ENCODE data around the gene FSTL5. TPM values are rescaled to one million over a fixed set of nuclear protein-coding genes. Genes with fewer than 3 reads are reported as not detected.
A peak's percentile ranks its signal among the peaks of the same experiment; 100 is the strongest.

The FSTL5 gene
- total RNA-seq, 4 donors from 2014 or later, result 0.33 to 1.1 TPM; not detected in 2

DNA sequence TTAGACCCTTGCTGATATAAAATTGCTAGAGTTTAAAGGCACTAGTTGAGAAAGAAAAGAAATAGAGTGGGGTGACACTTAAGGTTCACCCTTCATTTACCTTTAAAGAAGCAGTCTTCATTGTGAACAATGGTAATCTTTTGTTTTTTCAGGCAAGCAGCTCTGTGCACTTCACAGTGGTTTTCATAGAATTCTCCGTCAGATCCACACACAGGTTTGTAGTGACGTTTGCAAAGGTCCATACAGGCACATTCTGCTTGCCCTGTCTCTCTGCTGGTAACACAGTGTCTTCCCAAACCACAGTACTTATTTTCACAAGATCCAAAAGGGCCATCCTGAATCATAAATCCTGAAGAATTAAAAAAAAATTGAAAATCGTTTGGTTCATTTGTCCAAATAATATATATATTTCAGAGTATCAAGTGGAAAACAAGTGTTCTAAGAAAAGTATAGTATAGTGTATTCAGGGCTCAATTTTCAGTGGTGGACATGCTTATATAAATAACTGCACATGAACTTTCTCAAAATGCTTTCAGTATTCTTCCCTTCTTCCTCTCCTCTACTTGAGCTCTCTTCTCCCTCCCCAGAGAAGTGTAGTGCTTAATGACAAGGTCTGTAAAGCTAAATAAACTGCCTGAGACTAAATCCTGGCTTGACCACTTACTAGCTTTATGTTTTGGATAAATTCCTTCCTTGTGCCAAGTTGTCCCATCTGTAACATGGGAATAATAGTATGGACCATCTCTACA lies 243.3 kb downstream of the FSTL5 start:
- Histone ChIP-seq H3K4me1 (peaks cover 0 to 9% of the 10 kb centered on the region in 2 donors), H3K36me3 (no peaks in the 10 kb centered on the region), H3K9me3 (no peaks in the 10 kb centered on the region), H3K27ac (peak overlapping the region in 1 of 3 donors; percentile 16), H3K4me3 (replicated peaks in 1 of 3) (no peak overlapping the region), H3K27me3 (no peaks in the 10 kb centered on the region)
- no peak for DNase-seq
- intact Hi-C loops (cut with DNase I), result no loop called here
- 25 to 33% methylated on average over 3 of the region's 3 CpGs for WGBS, 2 donors
- no peak for TF ChIP-seq POLR2A (IDR thresholded peaks at IDR 0.05)
- TF ChIP-seq, protein P1, sequence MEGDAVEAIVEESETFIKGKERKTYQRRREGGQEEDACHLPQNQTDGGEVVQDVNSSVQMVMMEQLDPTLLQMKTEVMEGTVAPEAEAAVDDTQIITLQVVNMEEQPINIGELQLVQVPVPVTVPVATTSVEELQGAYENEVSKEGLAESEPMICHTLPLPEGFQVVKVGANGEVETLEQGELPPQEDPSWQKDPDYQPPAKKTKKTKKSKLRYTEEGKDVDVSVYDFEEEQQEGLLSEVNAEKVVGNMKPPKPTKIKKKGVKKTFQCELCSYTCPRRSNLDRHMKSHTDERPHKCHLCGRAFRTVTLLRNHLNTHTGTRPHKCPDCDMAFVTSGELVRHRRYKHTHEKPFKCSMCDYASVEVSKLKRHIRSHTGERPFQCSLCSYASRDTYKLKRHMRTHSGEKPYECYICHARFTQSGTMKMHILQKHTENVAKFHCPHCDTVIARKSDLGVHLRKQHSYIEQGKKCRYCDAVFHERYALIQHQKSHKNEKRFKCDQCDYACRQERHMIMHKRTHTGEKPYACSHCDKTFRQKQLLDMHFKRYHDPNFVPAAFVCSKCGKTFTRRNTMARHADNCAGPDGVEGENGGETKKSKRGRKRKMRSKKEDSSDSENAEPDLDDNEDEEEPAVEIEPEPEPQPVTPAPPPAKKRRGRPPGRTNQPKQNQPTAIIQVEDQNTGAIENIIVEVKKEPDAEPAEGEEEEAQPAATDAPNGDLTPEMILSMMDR (IDR thresholded peaks at IDR 0.05), result no peak

DNA sequence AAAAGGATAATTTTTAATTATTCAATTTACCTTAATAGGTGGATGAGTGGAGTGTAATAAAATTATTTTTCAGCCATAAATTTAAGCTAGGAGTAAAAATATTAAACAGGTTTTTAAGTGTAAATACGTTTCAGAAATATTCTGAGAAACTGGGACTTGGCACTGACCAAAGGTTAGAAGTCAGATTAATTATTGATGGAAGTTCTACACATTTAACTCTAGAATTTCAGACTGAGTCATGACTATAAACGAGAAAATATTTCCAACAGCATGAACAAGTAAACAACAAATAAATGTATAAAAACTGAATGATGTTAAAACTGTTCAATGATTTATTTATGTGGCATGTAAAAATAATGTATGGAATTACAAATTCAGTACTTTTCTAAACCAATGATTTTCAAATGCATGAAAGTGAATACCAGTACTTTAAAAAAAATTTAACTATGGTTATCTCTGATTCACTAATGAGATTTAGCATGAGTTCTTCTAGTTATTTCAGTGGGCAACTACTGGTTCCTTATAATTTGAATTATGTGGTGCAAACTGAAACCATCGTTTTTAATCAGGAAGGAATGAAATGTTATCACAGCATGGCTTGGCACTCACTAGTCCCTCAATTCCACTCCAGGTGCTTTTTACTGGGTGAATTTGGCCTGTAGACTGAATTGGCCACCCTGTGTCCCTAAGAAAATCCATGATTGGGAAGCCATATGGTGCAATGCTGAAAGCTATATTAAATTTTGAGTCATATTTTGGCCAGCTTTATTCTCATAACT lies 244.2 kb downstream of the FSTL5 start:
- no peaks in the 10 kb centered on the region for H3K27me3 ChIP-seq
- no peaks in the 10 kb centered on the region for H3K36me3 ChIP-seq
- 49 to 59% methylated on average over 3 of the region's 3 CpGs for WGBS, 2 donors
- H3K4me3 ChIP-seq (replicated peaks in 1 of 3), result no peak overlapping the region
- TF ChIP-seq, protein P1 (IDR thresholded peaks at IDR 0.05), result no peak
- TF ChIP-seq POLR2A (IDR thresholded peaks at IDR 0.05), result no peak
- H3K4me1 ChIP-seq, result peaks cover 0 to 9% of the 10 kb centered on the region in 2 donors
- no peaks in the 10 kb centered on the region for H3K9me3 ChIP-seq
- DNase-seq, result no peak
- intact Hi-C loops (cut with DNase I), result no loop called here
- peak overlapping the region in 1 of 3 donors; percentile 16 for H3K27ac ChIP-seq

DNA sequence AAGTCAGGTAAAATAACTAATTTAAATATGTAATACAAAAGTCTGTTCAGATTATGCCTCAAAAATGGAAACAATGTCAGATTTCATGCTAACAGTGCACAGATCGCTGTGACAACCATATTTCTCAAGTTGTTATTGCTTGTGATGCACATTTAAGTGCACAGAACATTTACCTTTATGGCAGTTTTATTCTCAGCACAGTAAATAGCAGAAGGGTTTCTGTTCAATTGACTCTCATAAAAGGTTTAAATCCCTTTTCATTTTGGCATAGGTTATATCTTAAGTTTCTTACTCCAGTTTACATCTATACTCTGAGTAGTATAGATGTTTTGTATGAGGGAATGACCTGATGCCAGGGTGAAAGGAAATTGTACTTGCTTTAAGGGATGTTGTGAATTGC lies 247.8 kb downstream of the FSTL5 start:
- Histone ChIP-seq H3K4me3 (replicated peaks in 1 of 3) (no peak overlapping the region), H3K27me3 (no peaks in the 10 kb centered on the region), H3K4me1 (peaks cover 0 to 6% of the 10 kb centered on the region in 2 donors), H3K9me3 (no peaks in the 10 kb centered on the region), H3K27ac (no peak overlapping the region), H3K36me3 (no peaks in the 10 kb centered on the region)
- intact Hi-C loops (cut with DNase I), result no loop called here
- DNase-seq, result no peak
- WGBS, 2 donors, result 80 to 85% methylated on average over 1 of the region's 1 CpG
- TF ChIP-seq, protein P1 (IDR thresholded peaks at IDR 0.05), result no peak
- TF ChIP-seq POLR2A (IDR thresholded peaks at IDR 0.05), result no peak

DNA sequence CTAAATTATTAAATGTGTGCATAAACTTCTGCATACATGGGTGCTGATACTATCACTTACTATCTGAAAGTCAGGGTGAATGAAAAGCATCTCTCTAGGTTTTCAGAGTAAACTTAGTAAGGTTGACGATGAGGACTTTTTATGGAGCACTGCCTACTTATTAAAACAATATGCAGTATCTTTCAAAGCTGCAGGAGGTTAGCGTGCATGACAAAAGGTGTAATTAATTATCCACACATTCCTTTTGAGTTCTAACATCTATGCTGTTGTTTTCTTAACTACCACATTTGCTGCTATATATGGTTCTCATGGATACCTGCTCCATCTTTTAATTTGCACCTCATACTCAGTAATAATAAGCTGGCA lies 256.2 kb downstream of the FSTL5 start:
- 84 to 85% methylated on average over 2 of the region's 2 CpGs for WGBS, 2 donors
- H3K4me1 ChIP-seq, result no peaks in the 10 kb centered on the region
- TF ChIP-seq, protein P1 (IDR thresholded peaks at IDR 0.05), result no peak
- TF ChIP-seq POLR2A (IDR thresholded peaks at IDR 0.05), result no peak
- H3K36me3 ChIP-seq, result no peaks in the 10 kb centered on the region
- no peaks in the 10 kb centered on the region for H3K9me3 ChIP-seq
- no peak overlapping the region for H3K4me3 ChIP-seq (replicated peaks in 1 of 3)
- intact Hi-C loops (cut with DNase I), result no loop called here
- no peaks in the 10 kb centered on the region for H3K27me3 ChIP-seq
- DNase-seq, result no peak
- no peak overlapping the region for H3K27ac ChIP-seq
